Memory B cell (primary cell): ENCODE results near the gene NOVA1.
"Not testable (repeated sequence)": the region's sequence is repeated elsewhere in the genome, so short reads cannot be mapped to it uniquely, and the experiment has no call there.

Experiments
- ATAC-seq: fragments of 150-1000 bp; cut with Tn5 transposase; 2 replicates; pipeline ENCODE4 v1.10.0; 2021; ENCODE audit warnings: low read depth, mild to moderate bottlenecking, moderate library complexity
- DNase-seq, 2 donors: peaks; one replicate each; pipeline ENCODE4 v3.0.0; 2022; ENCODE audit warnings: low spot score in 2 of 2
- H3K27ac Mint-ChIP-seq: one replicate; pipeline ENCODE4 v1.8.0; 2022; ENCODE audit warnings: mild to moderate bottlenecking, moderate library complexity, mixed read lengths
- H3K27me3 Mint-ChIP-seq: one replicate; pipeline ENCODE4 v1.8.0; 2022; ENCODE audit warnings: mixed read lengths
- H3K36me3 Mint-ChIP-seq: one replicate; pipeline ENCODE4 v1.8.0; 2022; ENCODE audit warnings: mild to moderate bottlenecking, mixed read lengths
- H3K4me1 Mint-ChIP-seq: one replicate; pipeline ENCODE4 v1.8.0; 2022; ENCODE audit warnings: mixed read lengths
- H3K4me3 Mint-ChIP-seq: one replicate; pipeline ENCODE4 v1.8.0; 2022; ENCODE audit warnings: mild to moderate bottlenecking, moderate library complexity, mixed read lengths
- H3K9me3 Mint-ChIP-seq: one replicate; pipeline ENCODE4 v1.8.0; 2022; ENCODE audit warnings: mixed read lengths

The NOVA1 gene, protein sequence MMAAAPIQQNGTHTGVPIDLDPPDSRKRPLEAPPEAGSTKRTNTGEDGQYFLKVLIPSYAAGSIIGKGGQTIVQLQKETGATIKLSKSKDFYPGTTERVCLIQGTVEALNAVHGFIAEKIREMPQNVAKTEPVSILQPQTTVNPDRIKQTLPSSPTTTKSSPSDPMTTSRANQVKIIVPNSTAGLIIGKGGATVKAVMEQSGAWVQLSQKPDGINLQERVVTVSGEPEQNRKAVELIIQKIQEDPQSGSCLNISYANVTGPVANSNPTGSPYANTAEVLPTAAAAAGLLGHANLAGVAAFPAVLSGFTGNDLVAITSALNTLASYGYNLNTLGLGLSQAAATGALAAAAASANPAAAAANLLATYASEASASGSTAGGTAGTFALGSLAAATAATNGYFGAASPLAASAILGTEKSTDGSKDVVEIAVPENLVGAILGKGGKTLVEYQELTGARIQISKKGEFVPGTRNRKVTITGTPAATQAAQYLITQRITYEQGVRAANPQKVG

DNA sequence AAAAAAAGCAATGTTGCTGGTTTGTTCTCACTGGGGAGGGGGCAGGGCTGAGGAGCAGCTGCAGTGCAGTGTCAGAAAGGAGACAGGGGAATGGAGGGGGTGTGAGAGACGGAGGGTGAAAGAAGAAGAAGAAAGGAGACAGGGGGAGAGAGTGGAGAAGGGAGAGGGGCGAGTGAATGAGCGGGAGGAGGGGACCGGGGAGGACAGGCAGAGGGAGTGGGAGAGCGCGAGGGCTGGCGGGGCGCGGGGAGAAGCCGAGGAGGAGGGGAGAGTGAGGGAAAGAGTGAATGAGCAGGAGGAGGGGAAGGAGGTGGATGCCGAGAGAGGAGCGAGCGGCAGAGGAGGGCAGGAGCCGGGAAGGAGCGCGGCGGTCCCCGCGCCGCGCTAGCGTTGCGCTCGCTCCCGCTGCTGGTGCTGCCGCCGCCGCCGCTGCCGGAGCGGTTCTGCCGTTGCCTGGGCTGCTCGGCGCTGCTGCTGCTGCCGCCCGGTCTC, at the start of gene NOVA1:
NOVA1 (minus strand) TSS at position 445 of the 492 bp plus-strand sequence. CDS start 597 bp downstream, outside the sequence.
- DNase-seq, result no peak
- peaks cover 7% of the 10 kb centered on the region for H3K27me3 Mint-ChIP-seq
- peaks cover 2% of the 10 kb centered on the region for H3K4me1 Mint-ChIP-seq
- H3K9me3 Mint-ChIP-seq, result peaks cover 2% of the 10 kb centered on the region
- peak within 1 kb of the TSS; percentile 50 for H3K4me3 Mint-ChIP-seq
- no peak within 1 kb of the TSS for H3K27ac Mint-ChIP-seq
- ATAC-seq, result no peak
- peaks cover 2% of the 10 kb centered on the region for H3K36me3 Mint-ChIP-seq

DNA sequence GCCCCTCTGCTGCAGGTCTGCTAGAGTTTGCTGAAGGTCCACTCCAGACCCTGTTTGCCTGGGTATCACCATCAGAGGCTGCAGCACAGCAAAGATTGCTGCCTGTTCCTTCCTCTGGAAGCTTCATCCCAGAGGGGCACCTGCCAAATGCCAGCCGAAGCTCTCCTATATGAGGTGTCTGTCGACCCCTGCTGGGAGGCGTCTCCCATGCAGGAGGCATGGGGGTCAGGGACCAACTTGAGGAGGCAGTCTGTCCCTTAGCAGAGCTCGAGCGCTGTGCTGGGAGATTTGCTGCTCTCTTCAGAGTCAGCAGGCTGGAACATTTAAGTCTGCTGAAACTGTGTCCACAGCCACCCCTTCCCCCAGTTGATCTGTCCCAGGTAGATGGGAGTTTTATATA, 47.2 kb upstream of the NOVA1 start:
- H3K27ac Mint-ChIP-seq, H3K4me1 Mint-ChIP-seq, H3K36me3 Mint-ChIP-seq, DNase-seq, ATAC-seq, H3K4me3 Mint-ChIP-seq, H3K27me3 Mint-ChIP-seq: not testable (repeated sequence)
- H3K9me3 Mint-ChIP-seq, result peaks cover 15% of the 10 kb centered on the region

DNA sequence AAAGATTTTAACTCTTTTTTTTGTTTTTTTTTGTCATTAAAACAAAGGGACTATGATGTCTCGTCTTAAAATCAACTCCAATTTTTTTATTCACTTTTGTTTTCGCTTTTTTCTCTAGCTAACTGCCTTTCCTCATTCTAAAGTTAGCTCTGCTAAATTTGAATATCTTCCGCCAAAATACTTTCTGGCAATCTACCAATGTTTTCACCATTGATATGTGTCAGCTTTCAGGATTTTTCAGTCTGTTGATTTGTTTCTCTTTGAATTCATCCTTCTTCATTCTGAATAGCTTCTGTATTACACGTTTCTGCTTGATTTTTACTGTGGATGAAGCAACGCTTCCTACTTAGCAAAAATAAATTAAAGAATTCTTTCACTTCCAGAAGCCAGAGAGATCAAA, 38.7 kb upstream of the NOVA1 start:
- H3K9me3 Mint-ChIP-seq, result peaks cover 5% of the 10 kb centered on the region
- no peak overlapping the region for H3K27ac Mint-ChIP-seq
- no peak for ATAC-seq
- no peak for DNase-seq
- no peak overlapping the region for H3K4me3 Mint-ChIP-seq
- H3K27me3 Mint-ChIP-seq, result no peaks in the 10 kb centered on the region
- no peaks in the 10 kb centered on the region for H3K36me3 Mint-ChIP-seq
- H3K4me1 Mint-ChIP-seq, result no peaks in the 10 kb centered on the region

DNA sequence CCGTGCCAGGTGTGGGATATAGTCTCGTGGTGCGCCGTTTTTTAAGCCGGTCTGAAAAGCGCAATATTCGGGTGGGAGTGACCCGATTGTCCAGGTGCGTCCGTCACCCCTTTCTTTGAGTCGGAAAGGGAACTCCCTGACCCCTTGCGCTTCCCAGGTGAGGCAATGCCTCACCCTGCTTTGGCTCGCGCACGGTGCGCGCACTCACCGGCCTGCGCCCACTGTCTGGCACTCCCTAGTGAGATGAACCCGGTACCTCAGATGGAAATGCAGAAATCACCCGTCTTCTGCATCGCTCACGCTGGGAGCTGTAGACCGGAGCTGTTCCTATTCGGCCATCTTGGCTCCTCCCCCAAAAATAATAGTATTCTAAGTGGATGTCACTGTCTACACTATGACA, 37.1 kb upstream of the NOVA1 start:
- H3K9me3 Mint-ChIP-seq, H3K36me3 Mint-ChIP-seq, H3K27me3 Mint-ChIP-seq, DNase-seq, H3K27ac Mint-ChIP-seq, ATAC-seq, H3K4me3 Mint-ChIP-seq, H3K4me1 Mint-ChIP-seq: not testable (repeated sequence)

DNA sequence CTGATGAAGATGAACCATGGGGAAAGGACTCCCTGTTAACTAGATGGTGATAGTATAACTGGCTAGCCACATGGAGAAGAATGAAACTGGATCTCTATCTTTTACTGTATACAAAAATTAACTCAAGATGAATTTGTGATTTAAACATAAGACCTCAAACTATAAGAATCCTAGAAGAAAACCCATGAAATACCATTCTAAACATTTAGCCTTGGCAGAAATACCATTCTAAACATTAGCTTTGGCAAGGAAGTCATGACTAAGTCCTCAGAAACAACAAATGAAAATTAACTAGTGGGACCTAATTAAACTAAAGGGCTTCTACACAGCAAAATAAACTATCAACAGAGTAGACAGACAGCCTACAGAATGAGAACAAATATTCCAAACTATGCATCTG, 28.4 kb upstream of the NOVA1 start:
- Mint-ChIP-seq H3K4me3 (no peak overlapping the region), H3K27me3 (no peaks in the 10 kb centered on the region), H3K27ac (no peak overlapping the region), H3K36me3 (no peaks in the 10 kb centered on the region), H3K9me3 (peaks cover 3% of the 10 kb centered on the region), H3K4me1 (no peaks in the 10 kb centered on the region)
- ATAC-seq (no peak), DNase-seq (no peak)

DNA sequence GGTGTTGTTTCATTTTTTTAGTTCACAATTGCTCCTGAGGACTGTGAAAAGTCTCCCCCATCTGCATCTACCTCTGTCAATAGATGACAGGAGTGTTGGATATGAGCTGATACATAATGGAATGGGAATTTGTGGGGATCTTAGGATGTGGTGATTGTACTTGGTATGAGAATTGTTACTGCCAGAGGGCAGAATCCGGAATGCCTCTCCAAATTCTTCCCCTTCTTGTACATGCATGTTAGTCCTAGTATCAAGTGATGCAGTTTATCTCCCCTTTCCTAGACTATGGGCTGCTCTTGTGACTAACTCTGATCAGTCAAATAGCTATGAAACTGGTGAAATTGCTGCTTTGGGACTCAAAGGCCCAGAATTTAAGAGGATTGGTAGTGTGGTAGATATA, 24.8 kb upstream of the NOVA1 start:
- Mint-ChIP-seq H3K36me3 (no peaks in the 10 kb centered on the region), H3K9me3 (peaks cover 3% of the 10 kb centered on the region), H3K4me3 (no peak overlapping the region), H3K4me1 (no peaks in the 10 kb centered on the region), H3K27ac (no peak overlapping the region), H3K27me3 (no peaks in the 10 kb centered on the region)
- DNase-seq (no peak), ATAC-seq (no peak)

DNA sequence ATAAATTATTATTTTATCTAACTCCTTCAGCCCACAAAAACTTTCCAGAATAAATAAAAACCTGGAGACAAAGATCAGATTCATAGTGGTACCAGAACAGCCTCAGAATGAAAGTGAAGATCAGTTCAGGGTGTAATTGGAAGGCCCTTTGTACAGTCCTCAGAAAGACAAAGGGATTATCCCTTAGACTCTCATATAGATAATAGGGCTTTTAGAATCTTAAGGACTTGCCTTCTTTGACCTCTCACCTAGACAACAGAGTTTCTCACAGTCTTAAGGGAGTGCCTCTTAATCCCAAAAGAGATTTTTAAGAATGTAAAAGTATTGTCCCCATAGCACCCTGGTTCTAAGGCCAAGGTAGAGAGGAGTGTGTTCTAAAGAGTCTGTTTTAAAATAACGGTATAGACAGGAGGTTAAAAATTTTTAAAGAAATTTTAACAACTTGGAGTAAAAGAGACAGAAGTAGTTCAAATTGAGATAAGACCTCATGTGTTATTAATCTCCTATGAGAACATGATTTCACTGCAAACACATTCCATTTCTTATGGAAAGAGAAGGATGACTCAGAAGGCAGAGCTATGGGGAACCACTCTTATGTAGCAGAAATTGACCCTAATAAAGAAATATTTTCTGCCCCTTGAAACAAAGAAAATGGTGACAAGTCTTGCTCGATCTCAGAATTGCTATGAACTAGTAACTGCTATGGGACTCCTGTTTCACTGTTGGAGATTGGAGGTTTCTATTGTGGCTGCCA, 24.2 kb upstream of the NOVA1 start:
- ATAC-seq (no peak), DNase-seq (no peak)
- Mint-ChIP-seq H3K27me3 (no peaks in the 10 kb centered on the region), H3K9me3 (peaks cover 5% of the 10 kb centered on the region), H3K27ac (no peak overlapping the region), H3K36me3 (no peaks in the 10 kb centered on the region), H3K4me1 (no peaks in the 10 kb centered on the region), H3K4me3 (no peak overlapping the region)

GRCh38 chr14:26621364-26621763, 23.5 kb upstream of the NOVA1 start:
- Mint-ChIP-seq H3K4me3 (no peak overlapping the region), H3K36me3 (no peaks in the 10 kb centered on the region), H3K27me3 (no peaks in the 10 kb centered on the region), H3K4me1 (no peaks in the 10 kb centered on the region), H3K9me3 (peaks cover 5% of the 10 kb centered on the region), H3K27ac (no peak overlapping the region)
- DNase-seq (no peak), ATAC-seq (no peak)

GRCh38 chr14:26611259-26611658, 13.4 kb upstream of the NOVA1 start:
- no peak overlapping the region for H3K4me3 Mint-ChIP-seq
- no peak overlapping the region for H3K27ac Mint-ChIP-seq
- no peaks in the 10 kb centered on the region for H3K36me3 Mint-ChIP-seq
- H3K4me1 Mint-ChIP-seq, result no peaks in the 10 kb centered on the region
- ATAC-seq, result no peak
- no peak for DNase-seq
- H3K27me3 Mint-ChIP-seq, result no peaks in the 10 kb centered on the region
- peaks cover 7% of the 10 kb centered on the region for H3K9me3 Mint-ChIP-seq

- peaks cover 4% of the 10 kb centered on the region for H3K9me3 Mint-ChIP-seq
- H3K27me3 Mint-ChIP-seq, result no peaks in the 10 kb centered on the region
- H3K27ac Mint-ChIP-seq, result no peak overlapping the region
- H3K36me3 Mint-ChIP-seq, result no peaks in the 10 kb centered on the region
- H3K4me3 Mint-ChIP-seq, result no peak overlapping the region
- no peak for ATAC-seq
- DNase-seq, result no peak
- H3K4me1 Mint-ChIP-seq, result no peaks in the 10 kb centered on the region
Observed at GRCh38 chr14:26606729-26607312, 9.0 kb upstream of the NOVA1 start.

DNA sequence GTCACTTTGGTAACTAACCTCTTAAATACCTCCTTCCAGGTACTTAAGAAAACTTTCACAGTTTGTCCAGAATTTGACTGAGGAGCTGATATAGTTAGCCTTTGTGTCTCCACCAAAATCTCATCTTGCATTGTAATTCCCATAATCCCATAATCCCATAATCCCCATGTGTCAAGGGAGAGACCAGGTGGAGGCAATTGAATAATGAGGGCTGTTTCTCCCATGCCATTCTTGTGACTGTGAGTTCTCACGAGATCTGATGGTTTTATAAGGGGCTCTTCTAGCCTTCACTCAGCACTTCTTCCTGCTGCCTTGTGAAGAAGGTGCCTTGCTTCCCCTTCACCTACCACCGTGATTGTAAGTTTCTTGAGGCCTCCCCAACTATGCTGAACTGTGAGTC, 7.8 kb upstream of the NOVA1 start:
- H3K4me1 Mint-ChIP-seq, result no peaks in the 10 kb centered on the region
- DNase-seq (no peak), ATAC-seq (no peak)
- no peak overlapping the region for H3K4me3 Mint-ChIP-seq
- H3K36me3 Mint-ChIP-seq, result no peaks in the 10 kb centered on the region
- H3K27me3 Mint-ChIP-seq, result no peaks in the 10 kb centered on the region
- peaks cover 2% of the 10 kb centered on the region for H3K9me3 Mint-ChIP-seq
- no peak overlapping the region for H3K27ac Mint-ChIP-seq

- Mint-ChIP-seq H3K27ac (no peak overlapping the region), H3K36me3 (no peaks in the 10 kb centered on the region), H3K9me3 (no peaks in the 10 kb centered on the region), H3K4me1 (no peaks in the 10 kb centered on the region), H3K4me3 (no peak overlapping the region), H3K27me3 (no peaks in the 10 kb centered on the region)
- DNase-seq, result no peak
- no peak for ATAC-seq
Observed at GRCh38 chr14:26602902-26603301, 5.1 kb upstream of the NOVA1 start.

GRCh38 chr14:26601856-26602255, 4.0 kb upstream of the NOVA1 start:
- peaks cover 4% of the 10 kb centered on the region for H3K27me3 Mint-ChIP-seq
- peaks cover 2% of the 10 kb centered on the region for H3K36me3 Mint-ChIP-seq
- H3K4me3 Mint-ChIP-seq, result no peak overlapping the region
- no peak overlapping the region for H3K27ac Mint-ChIP-seq
- peaks cover 2% of the 10 kb centered on the region for H3K4me1 Mint-ChIP-seq
- H3K9me3 Mint-ChIP-seq, result peaks cover 2% of the 10 kb centered on the region
- ATAC-seq, result no peak
- no peak for DNase-seq

DNA sequence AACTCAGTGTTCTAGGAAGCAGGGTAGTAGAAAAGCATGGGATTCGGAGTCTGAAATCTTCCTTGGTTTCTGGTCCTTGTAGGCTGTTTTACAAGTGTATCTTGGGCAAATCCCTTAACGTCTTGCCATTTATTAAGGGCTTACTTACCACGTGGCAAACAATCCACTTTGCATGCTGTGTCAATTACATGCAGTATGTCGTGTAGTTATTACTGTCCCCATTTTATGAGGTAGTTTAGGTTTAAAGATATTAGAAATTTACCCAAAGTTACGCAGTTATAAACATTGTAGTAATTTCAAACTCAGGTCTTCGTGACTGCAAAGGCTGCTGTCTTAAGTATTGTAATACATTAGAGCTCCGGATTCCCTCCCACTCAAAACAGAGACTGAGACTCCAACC, 1.5 kb upstream of the NOVA1 start:
- no peak for DNase-seq
- ATAC-seq, result no peak
- Mint-ChIP-seq H3K27me3 (peaks cover 7% of the 10 kb centered on the region), H3K36me3 (peaks cover 2% of the 10 kb centered on the region), H3K4me3 (no peak overlapping the region), H3K9me3 (peaks cover 2% of the 10 kb centered on the region), H3K27ac (no peak overlapping the region), H3K4me1 (peaks cover 2% of the 10 kb centered on the region)
